GM19463 (cell line): ENCODE measurements around the gene GRN.
"Not testable (repeated sequence)": the region's sequence is repeated elsewhere in the genome, so short reads cannot be mapped to it uniquely, and the experiment has no call there.

Experiments
- ATAC-seq: cut with Tn5 transposase; IDR thresholded peaks from one replicate; pipeline ENCODE4 v1.9.1; 2021; ENCODE audit warnings: mild to moderate bottlenecking, moderate library complexity; ENCODE audit not compliant: unreplicated experiment

The GRN gene

DNA sequence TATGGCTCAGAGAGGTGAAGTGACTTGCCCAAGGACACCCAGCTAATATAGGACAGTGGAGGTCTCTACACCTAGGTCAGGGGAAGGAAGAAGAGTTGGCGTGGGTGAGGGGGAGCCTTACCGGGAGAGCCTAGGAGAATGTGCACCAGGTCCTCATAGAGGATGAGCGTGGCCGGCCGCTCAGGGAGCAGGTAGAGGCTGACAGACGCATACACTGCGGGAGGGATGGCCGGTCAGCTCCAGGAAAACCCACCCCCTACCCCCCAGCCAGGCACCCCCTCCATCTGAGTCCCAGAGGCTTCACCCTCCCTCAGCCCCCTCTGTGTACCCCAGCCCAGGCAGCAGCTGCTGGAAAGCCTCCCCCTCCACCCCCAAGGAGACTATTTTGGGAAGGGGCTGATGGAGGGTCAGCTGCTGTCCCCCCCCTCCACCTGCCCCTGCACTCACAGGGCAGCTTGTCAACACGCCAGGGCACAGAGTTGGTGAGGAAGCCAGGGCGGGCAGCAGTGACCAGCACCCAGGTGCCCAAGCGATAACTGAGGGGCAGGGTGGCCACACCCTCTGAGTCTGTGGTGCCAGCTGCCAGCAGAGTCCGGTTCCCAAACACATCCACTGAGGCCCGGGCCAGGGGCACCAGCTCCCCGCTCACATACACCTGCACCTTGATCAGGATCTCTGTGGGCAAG lies 14.5 kb downstream of the GRN start:
- ATAC-seq = no peak

DNA sequence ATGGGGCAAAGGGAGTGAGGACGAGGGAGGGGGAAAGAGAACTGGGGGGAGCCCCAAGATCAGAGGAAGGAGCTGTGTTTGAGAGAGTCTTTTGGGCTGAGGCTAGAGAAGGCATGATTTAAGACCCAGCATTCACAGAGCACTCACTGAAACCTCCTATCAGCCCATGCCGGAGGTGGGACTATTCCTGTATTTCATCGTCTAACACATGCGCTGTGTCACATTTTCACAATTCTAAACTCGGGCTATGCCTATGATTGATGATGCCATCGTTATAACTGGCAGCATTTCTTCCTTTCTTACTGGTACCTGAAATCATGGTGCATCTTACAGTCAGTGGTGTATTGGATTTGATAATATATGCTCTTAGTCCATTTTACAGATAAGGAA lies 15.0 kb downstream of the GRN start:
- ATAC-seq = no peak

DNA sequence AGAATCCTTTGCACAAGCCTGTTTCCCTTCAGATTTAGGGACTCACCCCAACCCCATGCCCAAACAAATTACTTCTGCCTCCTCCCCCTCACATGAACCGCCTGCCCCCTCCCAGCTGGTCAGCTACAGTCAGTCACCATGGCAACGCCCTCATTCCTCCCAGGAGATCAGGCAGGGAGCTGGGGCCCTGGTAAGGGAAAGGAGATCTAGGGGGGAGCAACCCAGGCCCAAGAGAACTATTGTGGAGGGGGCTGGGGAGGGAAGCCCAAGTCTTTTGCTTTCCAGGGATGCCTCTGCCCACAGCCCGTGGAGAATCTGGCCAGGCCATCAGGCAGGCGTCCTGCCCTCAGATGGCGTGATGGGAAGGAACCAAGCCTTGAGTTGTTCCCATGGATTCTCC lies 15.7 kb downstream of the GRN start:
- no peak for ATAC-seq

DNA sequence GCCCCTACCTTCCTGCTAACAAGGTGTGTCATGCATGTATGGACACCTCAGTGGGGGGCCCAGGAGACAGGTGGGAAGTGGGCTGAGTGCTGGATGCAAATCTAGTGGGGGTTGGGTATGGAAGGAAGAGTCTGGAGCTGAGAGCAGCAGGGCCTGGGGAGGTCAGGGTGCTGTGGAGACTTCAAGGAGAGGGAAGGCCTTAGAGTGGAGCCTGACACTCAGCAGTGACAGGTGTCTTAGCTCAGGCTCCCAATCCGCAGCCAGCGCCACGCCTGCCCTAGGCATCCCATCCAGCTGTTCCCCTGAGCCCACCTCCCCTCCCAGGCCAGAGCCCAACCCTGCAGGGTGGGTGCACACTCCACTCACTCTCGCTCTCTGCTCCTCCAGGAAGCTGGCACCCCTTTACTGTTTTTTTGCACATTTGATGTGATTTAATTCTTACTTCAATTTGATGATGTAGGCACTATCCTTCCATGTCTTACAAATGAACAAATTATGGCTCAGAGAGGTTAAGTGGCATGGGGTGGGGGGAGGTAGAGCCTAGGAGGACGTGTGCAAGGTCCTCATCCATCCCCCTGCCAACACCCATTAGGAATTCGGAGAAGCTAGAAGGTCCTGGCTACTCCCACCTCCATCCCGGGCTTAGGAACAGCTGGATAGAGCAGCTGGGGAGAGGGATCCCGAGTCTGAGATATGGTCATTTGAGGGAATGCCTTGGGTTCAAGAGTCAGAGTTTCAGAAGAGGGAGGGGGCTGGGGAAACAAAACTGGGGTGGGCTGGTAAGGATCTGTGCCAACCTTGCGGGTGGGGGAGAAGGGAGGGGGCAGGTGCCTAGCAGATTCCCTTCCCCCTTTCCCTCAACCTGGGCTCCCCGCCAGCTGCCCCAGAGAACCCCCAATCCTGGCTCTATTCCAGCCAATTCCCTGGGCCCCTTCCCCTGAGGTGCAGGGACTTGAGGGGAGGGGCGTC lies 16.5 kb downstream of the GRN start:
- no peak for ATAC-seq

DNA sequence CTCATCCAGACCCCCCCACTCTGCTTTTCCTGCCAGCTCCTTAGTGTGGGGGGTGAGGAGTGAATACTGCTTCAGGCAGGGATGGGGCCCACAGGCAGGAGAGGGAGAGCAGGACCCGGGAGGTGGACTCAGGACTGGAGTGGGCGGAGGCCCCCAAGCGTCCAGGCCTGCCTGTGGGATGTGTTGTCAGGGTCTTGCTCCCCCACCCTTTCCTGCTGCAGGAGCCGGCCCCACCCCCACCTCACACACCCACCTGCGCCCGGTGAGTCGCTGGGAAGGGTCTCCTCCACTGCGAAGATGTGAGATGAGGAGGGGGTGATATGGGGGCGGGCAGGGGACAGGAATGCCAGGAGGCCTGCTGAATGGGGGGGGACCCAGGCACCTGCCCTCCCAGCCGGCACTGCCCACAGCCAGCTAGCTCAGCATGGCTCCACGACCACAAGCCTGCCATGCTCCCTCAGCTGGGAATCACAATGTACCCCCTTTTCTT lies 17.4 kb downstream of the GRN start:
- ATAC-seq = no peak

DNA sequence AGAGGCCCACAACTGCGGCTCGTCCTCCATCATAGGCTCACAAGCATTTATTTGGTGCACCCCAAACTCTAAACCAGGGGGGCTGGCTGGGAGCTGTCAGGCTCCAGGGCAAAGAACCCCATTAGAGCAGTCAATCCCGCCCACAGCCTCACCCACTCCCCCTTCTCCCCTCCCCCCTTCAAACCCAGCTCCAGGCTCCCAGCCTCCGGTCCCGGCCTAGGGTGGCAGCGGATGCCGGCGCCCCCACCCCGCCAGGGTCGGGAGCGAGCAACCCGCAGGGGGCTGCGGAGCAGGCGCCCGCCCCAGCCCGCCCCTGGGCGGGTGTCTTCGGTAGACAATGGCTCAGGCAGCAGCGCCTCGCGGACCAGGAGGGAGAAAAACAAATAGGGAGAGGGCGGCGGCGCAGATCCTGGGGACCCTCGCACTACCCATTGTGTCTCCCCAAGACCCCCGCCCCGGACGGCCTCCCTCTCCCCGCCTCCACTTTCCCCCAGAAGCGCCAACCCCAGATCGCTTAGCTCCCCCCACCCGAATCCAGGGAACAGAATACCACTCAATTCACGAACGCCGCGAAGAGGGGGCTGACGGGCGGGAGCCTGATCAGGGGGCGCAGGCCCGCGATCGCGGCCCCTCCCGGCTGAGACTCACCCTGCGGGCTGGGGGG lies 18.0 kb downstream of the GRN start:
- ATAC-seq = no peak

DNA sequence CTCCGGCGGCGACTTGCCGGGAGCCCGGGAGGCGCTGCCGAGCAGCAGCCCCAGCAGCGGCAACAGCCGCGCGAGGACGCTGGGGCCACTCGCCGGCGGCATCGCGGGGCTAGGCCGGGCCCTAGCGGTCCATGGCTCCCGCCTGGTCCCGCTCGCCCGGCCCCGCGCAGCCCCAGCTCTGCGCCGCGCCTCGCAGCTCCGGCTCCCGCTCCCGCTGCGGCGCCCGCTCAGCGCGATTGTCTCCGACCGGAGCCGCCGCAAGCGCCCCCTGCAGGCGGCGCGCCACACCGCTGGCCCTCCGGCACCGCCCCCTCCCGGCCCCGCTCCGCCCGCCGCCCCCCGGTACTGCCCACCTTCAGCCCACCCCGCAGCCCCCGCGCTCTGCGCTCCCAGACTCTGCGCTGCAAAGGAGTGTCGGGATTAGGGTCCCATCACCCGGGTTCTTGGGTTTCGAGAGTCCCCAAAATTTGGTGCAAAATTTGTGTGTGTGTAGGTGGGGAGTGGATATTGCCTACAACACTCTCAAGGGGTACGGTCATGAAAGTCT lies 18.6 kb downstream of the GRN start, which contains the start of gene FAM171A2:
Gene FAM171A2, minus strand, starts transcription at position 241 of the 547 bp plus-strand sequence. Its CDS starts 139 bp downstream, at position 102.
- no peak for ATAC-seq

DNA sequence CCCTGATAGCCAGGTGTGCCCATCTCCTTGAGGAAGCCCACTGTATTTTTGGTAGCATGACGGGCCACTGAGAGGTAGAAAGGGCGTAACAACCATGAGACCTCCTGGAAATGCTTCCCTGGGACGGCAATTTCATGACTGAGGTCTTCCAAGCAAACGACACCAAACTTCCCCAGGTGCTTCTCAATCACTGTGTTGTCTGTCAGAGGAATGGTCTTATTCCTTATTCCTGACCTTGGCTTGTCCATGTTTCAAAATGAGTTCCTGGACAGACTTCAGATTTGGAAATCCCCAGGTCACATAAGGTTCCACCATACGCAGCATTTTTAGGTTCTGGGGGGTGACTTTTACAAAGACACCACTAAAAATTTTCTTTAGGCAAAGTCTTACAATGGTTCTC lies 19.9 kb downstream of the GRN start:
- not testable (repeated sequence) for ATAC-seq

DNA sequence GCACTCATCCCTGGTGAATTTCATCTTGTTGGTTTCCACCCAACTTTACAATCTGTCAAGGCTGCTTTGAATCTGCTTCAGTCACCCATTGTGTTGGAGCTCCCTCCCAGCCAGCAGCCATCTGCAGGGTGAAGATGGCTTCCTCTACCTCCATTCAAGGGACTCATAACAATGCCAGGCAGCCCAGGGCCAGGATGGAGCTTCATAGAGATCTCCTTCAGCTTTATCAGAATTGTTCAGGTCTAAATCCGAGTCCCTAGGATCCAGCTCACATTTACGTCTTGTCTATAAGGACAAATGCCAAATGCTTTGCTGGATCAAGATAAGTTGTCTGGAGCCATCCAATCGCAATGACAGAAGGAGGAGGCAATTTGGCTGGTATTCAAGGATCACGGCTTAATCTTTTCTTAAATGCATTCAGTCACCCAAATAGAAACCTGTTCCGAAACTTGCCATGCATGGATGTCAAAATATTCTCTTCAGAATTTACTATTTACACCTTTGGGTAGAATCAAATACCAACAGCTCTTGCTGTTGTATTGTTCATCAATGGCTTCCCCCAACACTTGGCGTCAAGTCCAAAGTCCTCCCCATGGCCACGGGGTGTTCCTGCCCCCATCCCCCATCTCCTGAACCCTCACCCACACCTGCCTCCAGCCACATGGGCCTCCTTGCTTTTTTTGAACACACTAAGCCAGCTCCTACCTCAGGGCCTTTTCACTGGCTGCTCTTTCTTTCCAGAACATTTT lies 22.3 kb downstream of the GRN start:
- ATAC-seq = no peak

DNA sequence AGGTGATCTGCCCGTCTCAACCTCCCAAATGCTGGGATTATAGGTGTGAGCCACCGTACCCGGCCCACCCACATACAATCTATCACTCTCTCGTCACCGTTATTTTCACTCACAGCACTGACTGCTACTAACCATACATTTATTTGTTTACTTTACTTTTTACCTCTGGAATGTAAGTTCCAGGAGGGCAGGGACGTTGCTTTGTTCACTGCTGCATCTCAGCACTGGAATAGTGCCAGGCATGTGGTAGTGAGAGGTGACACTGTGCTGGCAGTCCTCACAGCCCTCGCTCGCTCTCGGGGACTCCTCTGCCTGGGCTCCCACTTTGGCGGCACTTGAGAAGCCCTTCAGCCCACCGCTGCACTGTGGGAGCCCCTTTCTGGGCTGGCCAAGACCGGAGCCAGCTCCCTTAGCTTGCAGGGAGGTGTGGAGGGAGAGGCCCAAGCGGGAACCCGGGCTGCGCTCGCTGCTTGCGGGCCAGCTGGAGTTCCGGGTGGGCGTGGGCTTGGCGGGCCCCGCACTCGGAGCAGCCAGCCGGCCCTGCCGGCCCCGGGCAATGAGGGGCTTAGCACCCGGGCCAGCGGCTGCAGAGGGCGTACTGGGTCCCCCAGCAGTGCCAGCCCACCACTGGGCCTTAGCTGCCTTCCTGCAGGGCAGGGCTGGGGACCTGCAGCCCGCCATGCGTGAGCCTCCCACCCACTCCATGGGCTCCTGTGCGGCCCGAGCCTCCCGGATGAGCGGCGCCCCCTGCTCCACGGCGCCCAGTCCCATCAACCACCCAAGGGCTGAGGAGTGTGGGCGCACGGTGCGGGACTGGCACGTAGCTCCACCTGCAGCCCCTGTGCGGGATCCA lies 23.5 kb downstream of the GRN start:
- not testable (repeated sequence) for ATAC-seq

DNA sequence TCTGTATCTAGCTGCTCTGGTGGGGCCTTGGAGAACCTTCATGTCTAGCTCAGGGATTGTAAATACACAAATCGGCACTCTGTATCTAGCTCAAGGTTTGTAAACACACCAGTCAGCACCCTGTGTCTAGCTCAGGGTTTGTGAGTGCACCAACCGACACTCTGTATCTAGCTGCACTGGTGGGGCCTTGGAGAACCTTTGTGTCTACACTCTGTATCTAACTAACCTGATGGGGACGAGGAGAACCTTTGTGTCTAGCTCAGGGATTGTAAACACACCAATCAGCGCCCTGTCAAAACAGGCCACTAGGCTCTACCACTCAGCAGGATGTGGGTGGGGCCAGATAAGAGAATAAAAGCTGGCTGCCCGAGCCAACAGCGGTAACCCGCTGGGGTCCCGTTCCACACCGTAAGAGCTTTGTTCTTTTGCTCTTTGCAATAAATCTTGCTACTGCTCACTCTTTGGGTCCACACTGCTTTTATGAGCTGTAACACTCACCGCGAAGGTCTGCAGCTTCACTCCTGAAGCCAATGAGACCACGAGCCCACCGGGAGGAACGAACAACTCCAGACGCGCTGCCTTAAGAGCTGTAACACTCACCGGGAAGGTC lies 24.4 kb downstream of the GRN start:
- ATAC-seq = not testable (repeated sequence)

DNA sequence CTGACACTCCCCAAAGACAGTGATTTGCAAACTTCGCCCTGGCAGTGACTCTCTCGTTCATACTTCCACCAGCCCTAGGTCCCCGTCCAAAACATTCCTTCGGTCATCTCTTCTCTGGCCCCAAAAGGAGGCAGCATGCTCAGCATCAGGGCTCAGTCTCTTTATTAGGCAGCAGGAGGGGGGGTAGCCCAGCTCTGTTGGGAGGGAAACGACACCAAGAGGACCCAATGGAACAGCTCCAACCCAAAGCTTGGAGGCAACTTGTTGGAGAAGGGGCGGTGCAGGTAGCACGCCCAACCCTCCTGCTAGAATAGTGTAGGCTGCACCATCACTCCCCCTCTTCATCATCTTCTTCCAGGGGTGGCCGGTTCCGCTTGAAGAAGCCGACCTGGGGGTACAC lies 26.9 kb downstream of the GRN start:
- ATAC-seq = no peak

DNA sequence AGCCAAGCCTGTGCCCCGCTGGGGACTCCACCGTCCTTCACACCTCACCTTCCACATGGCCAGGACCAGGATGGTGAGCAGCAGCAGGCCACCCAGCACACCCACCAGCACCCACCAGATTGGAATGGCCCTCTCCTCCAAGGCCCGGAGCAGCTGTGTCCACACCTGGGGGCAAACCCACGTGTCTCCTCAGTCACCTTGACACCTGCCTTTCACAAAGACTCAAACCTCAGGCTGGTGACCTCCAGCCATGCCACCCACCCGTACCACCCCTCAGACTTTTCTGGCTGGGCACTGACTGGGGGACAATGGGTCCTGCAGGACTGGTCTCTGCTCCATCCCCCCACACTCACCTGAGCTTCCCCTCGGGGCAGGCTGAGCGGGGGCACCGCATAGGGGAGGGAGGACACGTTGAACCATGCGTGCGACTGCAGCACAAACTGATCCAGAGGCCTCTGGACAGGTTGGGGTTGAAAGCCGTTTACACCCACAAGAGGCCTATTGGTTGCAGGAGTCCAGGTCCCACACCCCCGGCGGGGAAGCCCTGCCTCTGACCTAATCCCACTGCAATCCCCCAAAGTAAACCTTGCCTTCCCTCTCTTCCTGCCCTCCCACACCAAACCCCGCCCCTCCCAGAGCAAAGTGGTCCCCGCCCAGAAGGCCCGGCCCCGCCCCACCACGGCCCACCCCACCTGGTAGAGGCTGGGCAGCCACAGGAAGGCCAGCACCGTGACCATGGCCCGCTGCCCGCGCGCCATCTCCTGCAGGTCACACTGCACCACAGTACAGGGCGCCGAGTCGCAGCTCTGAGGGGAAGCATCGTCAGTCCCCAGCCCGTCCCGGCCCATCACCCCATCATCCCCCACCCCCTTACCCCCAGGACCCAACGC lies 29.4 kb downstream of the GRN start:
- ATAC-seq = no peak

DNA sequence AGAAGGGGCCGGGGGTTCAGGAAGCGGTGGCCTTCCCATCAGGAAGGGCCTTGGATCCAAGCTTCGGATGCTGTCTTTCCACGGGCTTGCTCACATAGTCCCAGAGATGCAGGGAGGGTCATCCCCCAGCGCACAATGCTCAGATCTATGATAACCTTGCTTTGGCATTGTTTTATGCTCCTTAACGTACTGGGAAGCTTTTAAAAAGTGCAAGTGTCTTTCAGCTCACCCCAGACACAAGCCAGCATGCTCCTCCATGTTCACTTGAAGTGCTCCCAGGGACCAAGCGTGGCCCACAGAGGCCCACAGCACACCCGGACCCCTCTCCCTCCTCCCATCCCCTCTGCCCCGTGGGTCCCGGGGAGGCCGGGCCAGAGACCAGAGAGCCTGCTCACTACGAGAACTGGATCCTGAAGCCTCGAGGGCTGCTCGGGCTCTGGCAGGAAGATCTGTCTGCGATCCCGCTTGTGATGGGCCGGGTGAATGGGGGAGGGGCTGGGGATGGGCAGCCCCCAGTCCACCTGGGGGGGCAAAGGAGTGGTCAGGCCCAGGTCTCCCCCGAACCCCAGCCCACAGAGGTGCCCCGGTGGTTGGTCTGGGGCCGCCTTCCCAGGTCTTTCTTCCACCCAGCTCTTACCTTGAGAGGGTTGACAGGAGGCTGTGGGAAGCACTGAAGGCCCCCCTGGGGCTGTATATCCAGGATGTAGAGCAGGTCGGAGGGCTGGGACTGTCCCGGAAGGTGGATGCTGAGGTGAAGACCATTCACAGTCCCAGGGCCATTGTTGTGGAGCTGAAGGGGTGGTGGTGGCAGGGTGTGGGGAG lies 30.3 kb downstream of the GRN start:
- ATAC-seq = no peak

DNA sequence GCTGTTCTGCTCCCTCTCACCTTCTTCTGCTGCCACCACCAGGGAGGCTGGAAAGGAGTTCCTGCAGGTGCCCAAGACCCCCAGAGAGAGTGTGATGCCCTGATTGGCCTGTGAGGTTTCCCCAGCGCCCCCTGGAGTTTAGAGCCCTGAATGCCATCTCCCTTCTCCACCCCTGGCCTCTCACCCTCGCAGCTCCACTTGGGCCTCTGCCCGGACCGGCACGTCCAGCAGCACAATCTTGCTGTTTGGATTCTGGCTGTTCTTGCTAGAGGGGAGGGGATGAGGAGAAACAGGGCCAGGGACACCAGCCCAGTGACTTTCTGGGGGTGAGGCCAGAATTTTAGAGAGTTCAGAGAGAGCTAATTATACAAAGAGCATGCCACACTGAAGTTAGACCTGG lies 31.0 kb downstream of the GRN start:
- ATAC-seq = no peak

DNA sequence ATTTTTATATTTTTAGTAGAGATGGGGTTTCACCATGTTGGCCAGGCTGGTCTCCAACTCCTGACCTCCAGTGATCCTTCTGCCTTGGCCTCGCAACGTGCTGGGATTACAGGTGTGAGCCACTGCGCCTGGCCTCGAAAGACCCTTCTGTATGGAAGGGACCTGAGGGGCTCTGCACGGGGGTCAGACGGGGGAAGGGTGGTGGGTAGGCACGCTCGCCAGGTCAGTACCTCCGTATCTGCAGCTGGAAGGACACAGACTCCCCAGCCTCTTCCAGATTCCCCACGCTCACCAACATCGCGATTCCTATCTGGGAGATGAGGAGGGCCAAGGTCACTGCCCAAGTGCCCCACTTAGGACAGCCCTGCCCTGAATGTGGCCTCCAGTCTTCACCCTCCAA lies 31.7 kb downstream of the GRN start:
- ATAC-seq = no peak

DNA sequence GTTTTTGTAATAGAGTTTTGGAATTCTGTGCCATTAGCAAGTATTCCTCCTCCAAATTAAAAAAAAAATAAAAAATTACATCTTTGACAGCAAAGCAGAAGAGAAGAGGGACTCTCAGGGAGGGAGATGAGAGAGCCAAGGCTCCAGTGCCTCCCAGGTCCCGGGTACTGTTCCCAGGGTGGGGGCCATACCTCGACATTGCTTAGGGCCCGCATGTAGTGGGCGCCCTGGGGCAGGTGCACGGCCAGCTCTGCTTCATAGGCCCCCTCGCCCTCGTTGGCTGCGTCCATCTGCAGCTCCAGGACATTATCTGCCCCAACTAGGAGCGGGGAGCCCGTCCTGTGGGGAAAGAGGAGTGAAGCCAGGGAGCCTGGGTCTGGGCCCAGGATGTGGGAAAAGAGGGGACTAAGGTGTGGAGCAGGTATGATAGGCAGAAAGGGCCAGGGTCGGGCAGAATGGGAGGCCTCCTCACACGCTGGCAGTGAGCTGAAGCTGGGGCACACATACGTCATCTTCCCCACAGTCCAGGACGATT lies 33.1 kb downstream of the GRN start:
- ATAC-seq = no peak
